GM21367 (cell line): Measurements from ENCODE around the gene KCTD5.
"Not testable (repeated sequence)": the region's sequence is repeated elsewhere in the genome, so short reads cannot be mapped to it uniquely, and the experiment has no call there.

Experiments used
- ATAC-seq: cut with Tn5 transposase; IDR thresholded peaks from one replicate; pipeline ENCODE4 v1.9.1; 2021; ENCODE audit not compliant: unreplicated experiment

KCTD5 gene

DNA sequence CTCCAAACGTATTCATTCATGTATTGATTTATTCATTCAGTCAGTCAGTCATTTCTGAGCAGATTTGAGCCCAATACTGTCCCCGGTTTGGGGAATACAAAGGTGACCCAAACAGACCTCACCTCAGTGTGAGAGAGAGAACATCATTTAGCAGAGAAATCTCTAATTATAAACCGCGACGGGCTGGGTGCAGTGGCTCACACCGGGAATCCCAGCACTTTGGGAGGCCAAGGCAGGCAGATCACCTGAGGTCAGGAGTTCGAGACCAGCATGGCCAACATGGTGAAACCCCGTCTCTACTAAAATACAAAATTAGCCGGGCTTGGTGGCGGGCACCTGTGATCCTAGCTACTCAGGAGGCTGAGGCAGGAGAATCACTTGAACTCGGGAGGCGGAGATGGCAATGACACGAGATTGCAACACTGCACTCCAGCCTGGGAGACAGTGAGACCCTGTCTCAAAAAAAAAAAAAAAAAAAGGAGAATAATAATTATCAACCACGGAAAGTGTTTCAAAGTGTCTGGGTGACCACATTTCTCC lies 39.4 kb downstream of the KCTD5 start:
- not testable (repeated sequence) for ATAC-seq

DNA sequence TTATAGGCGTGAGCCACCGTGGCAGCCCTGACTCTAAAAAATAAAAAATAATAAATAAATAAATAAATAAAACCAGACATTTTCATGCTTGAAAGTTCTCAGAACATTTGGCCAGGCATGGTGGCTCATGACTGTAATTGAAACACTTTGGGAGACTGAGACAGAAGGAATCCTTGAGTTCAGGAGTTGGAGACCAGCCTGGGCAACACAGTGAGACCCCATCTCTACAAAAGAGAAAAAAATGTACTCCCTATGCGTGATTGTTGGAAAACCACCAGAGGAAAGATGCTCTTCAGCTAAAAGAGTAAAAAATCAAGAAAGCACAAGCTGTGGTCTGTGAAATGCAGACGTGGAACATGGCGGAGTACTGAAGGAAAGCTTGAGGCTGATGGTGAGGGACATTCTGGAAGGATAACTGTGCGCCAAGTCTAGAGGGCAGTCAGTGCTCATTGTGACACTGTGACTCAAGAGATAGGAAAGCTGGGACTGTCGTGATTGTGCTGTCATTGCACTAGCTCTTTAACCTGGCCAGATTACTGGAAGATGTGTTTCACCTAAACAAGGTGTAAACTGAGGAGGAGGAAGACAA lies 41.9 kb downstream of the KCTD5 start:
- no peak for ATAC-seq

DNA sequence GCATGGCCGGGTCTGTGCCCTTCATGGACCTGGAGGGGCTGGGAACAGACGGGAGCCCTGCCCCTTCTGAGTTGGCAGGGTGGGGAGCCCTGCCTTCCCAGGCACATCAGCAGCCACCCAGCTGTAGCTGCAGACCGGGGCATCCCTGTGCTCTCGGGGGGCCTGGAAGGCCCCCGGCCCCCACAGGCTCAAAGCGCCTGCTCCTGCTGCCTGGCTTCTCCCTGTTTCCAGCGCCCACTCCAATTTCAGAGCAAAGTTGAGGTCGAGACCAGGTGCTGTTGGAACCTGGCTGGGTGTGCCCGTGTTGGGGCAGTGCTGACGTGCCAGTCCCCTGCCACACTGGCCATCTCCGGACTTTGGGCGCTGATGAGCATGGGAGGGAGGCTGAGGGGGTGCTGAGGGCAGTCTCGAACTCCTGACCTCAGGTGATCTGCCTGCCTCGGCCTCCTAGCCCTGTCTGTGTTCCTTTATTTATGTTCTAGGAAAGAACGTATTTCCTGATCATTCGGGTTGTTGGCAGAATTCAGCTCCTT lies 42.6 kb downstream of the KCTD5 start:
- ATAC-seq: no peak

DNA sequence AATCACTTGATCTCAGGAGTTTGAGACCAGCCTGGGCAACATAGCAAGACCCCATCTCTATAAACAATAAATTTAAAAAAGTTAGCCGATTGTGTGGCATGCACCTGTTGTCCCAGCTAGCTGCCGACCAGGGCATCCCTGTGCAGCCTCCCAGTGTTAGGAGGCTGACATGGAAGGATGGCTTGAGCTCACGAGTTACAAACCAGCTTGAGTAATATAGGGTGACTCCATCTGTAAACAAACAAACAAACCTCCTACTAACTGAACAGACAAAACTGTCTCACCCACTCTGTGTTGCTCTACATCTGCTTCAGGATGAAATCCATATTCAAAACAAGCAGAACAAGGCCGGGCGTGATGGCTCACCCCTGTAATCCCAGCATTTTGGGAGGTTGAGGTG lies 44.6 kb downstream of the KCTD5 start:
- ATAC-seq: no peak

DNA sequence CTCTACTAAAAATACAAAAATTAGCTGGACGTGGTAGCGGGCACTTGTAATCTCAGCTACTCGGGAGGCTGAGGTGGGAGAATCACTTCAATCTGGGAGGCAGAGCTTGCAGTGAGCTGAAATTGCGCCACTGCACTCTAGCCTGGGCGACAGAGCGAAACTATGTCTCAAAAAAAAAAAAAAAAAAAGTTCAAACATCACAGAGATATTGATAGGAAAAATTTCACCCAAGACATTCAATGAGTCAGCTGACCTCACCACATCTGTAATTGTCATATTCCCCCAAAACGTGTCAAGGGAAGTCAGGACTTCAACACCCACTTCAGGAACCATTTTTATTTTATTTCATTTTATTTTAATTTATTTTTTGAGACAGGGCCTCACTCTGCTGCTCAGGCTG lies 45.7 kb downstream of the KCTD5 start:
- no peak for ATAC-seq

DNA sequence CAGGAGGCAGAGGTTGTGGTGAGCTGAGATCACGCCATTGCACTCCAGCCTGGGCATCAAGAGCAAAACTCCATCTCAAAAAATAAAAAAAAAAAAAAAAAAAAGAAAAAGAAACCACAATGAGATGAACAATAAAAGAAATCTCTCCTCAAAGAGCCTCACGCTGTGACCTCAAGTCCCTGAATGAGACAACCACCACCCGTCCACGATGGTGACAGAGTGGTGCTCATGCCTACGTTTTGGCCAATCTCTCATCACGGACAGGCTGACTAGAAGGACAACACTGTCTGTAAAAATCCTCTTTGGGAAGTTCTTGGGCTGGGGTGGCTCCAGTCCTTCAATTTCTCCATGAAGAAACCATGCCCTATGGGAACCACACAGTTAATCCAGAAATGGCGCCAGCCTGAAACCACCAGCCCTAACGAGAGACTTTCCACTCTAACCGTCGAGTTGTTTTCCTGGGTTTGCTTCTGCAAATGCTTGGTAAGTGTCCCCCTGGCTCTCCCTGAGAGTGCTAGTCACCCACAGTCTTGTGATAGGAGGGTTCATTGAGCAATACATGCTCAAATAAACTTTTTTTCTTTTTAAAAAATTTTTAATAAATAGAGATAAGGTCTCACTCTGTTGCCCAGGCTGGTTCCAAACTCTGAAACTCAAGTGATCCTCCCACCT lies 52.7 kb downstream of the KCTD5 start:
- ATAC-seq: no peak

DNA sequence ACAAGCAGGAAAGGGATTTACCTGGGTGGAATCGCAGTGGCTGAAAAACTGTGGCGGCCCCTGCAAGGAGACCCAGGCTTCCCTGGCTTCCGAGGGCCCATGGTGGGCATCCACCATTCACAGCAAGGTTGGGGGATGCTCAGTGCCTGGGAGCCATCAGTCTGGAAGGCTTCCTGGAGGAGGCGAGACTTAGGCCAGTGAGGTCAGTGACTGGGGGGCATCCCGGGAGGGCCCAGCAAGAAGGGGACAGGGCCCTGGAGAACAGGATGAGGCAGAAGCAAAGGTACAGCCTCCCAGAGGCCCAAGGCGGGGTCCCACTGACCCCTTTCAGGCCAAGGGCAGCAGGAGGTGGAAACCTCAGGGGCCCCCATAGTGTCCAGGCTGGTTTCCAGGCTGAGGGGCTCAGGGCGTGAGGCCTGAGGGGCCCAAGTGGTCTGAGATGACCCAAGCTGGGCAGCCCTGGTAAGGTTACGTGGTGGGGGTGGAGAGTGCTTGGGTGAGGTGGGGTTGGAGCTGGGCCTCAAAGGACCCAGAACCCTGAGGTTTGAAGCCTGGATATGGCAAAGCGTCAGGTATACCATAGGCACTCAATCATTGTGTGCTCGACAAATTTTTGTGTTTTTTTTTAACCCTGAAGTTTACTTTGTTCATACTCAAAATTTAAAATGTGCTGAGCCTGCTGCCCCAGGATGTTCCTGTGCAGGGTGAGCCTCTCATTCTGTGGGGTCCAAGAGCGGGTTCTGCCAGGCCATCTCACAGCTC lies 54.3 kb downstream of the KCTD5 start:
- no peak for ATAC-seq

DNA sequence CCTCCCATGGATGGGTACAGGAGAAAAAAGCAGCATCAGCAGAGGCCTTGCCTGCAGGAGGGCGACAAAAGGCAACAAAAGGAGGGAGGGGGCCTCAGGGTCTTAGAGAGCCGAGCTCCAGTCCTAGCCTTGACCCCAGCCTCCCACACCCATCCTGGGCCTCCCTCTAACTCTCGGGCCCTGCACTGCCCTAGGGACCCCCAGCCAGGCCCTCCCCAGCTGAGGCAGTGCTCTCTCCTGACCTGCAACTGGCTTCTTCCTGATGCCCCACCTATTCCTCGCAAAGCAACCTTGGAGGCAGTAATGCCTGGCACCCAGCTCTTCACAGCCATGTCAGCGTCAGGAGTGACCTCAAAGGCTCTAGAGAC lies 54.9 kb downstream of the KCTD5 start:
- ATAC-seq: no peak

DNA sequence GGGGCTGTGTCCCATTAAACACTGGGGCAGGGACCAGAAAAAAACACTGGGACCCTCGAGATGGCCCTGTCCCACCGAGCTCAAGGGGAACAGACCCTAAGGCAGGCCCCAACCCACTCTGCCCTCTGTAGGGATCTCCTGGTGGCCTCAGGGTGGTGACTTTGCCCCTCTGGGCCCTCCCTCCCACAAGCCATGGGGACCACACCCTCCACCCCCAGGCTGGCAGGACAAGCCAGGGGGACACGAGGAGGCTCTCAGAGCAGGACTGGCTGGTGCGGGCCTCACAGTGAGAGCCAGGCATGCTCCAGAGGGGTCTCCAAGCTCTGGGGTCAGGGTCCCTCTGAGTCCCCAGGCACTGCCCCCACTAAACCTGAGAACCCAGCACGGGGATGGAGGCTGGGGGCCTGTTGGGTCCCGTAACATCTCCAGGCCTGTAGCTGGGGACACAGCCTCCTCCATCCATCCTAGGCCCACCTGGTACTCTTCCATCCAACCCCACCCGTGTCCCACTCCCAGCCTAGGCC lies 55.6 kb downstream of the KCTD5 start:
- no peak for ATAC-seq

DNA sequence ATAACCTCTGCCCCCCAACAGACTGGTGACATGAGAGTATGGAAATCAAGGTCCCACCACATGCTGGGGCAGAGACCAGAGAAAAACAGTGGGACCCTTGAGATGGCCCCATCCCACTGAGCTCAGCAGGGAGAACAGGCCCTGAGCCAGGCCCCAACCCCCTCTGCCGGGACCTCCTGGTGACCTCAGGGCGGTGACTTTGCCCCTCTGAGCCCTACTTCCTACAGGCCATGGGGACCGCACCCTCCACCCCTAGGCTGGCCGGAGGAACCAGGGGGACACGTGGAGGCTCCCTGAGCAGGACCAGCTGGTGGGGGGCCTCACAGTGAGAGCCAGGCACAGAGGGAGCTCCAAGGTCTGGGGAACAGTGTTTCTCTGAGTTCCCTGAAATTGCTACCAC lies 56.3 kb downstream of the KCTD5 start:
- ATAC-seq: no peak

DNA sequence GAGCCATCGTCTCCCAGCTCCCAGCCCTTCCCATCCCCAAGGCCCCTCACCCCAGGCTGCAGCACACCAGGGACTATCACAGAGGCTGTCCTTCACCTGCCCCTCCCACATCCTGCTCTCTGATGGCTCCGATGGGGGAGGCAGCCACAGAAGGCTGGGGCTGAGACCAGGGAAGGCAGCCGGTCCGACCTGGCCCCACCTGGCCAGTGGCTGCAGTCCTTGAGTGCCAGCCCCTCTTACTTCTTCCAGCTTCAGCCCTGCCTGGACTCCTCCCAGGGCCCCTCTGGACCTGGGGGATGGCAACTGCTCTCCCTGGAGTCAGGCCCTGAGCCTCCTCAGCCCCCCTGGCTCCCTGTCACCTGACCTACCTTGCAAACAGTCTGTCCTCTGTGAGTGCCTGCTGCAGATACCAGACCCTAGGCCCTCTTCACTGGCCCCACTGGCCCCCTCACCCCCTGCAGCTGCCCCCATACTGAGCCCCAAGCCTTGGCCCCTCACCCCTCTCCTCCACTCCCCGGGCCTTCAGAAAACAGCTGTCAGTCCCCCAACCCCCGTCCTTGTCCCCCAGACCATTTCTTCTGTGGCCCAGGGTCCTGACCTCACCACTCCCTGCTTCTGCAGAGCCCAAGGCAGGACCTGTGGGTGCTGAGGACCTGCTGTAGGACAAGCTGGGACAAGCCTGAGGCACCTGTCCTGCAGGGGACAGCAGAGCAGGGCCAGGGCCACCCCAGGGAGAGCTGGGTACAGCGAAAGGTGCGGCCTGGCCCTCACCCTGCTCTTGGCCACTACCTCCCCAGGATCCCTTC lies 57.5 kb downstream of the KCTD5 start:
- no peak for ATAC-seq

DNA sequence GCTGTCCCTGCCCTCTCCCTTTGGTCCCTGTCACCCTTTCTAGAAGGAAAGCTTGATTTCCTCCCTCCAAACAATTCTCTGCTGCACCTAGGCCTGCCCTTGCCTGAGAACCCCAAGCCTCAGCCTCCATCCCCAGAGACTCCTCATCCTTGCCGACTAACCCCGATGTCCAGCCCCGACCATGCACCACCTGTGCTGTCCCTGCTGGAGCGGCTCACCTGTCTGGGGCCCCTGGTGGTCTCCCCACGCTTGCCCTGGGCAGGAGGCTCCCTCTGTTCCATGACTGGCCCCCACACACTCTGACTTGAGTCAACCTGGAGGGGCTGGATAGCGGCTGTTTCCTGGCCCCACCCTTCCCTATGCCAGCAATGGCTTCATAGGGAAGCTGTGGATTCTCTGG lies 58.2 kb downstream of the KCTD5 start:
- no peak for ATAC-seq

DNA sequence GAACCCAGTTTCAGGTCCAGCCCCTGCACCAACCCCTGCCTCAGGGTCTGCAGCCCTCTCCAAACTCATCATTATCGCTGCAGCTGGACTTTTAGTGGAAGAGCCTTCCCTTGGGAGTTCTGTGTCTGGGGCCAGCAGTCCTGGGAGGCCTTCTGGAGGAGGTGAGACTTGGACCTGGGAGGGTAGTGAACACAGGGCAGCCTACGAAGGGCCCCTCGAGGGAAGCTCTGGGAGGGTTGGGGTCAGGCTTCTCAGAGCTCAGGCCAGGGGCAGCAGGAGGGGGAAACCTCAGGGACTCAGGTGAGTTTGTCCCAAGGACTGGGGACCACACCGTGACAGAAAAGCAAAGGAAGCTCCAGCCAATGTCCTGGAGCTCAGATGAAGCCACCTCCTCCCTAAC lies 58.8 kb downstream of the KCTD5 start:
- no peak for ATAC-seq

DNA sequence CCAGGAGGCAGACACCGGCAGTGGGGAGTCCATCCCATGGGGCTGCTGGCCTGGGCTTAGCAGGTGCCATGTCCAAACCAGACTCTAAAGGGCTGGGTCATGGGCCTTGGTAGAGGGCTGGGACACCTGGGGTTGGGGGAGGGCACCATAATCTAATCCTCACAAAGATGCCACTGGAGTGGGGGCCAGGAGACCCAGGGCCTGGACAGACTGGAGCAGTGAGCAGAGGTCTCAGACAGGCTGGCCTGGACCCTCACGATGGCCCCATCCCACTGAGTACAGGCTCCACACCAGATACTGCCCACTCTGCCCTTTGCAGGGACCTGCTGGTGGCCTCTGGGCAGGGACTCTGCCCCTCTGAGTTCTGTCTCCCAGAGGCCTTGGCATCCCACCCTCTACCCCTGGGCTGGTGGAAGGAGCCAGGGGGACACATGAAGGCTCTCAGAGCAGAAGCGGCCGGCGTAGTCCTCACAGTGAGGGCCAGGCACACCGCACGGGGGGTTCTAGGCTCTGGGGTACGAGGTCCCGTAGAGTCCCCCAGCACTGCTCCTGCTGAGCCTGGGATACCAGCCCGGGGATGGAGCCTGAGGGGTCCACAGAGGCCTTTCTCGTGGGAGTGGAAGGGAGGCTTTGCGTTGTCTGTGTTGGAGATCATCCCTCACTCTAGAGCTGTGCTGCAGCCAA lies 60.1 kb downstream of the KCTD5 start:
- ATAC-seq: no peak

DNA sequence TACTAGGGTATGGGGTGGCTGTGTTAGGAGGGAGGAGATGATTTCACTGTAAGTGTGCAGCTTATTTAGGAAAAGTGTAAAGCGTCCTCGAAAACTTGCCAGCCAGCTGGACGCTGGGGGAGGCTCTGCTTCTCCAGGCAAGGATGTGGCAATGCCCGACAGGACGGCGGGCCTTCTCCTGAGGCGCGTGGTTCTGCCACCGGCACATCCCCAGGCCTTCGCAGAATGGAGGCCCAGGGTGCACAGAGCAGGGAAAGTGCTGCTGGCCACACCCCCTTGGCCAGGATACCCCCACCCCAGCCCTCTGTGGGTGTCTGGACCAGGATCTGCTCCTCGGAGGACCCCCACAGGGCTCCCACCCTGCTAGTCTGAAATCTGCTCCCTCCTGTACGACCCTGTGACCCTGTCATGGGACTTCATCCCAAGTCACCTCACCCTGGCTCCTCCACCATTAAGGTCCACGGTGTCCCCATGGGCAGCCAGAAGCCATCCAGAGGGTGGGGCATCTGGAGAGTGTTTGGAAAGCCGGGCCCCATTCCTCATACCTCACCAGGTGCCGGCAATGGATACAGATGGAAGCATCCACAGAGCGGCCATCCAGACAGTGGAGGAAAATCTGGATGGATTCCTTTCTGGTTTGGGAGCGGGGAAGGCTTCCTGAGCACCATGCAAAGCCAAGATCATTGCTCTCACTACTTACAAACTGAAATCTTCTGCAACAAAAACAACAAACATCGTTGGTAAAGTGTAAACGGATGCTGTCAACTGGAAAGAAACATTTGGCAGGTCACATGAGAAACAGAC lies 60.9 kb downstream of the KCTD5 start:
- ATAC-seq: no peak

DNA sequence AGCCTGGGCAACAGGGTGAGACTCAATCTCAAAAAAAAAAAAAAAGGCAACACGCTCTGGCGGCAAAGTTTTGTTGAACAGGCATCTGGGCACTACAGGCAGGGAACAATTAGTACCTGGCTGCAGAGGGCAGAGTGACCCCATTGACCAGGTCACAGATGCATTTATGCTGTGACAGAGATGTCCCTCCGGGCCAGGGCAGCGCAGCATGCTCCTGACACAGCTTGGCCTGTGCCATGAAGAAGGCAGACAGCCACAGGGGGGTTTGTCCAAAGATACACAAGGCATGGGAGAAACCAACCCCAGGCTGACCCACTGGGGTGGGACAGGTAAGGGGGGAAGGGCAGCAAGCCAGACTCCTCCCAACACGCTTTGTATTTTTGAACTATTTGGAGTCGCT lies 62.4 kb downstream of the KCTD5 start:
- no peak for ATAC-seq

DNA sequence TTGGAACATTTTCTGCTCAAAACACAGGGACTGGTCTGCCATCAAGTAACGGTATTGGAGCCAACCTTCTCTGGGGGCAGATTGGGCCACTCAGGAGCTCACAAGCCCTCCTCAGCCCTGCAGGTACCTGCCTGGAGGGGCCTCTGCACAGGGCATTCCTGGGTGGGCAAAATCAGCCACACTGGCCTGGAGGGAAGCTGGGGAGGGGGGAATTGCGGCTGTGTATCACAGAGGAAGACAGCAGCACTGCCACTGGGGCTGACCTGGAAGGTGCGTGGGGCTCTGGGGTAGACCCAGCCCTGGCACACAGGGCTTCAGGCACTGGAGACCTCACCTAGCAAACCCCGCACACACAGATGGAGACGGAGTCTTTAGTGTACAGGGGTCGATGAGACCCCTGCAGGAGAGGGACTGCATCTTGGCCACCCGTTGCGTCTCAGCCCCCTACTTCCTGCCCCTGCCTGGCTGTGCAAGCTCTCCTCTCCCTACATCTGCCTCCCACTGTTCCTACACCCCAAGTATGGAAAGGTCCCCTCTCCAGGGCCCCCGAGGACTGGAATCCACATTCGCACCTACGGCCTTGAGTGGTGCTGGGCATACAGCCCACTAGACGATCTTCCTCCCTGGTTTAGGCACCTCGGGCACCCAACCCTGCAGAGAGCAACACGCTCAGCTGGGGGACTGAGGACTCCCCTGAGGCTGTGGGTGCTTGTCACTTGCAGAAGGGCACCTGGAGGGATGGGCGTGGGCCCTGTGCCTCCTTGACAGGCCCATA lies 63.0 kb downstream of the KCTD5 start:
- ATAC-seq: no peak

DNA sequence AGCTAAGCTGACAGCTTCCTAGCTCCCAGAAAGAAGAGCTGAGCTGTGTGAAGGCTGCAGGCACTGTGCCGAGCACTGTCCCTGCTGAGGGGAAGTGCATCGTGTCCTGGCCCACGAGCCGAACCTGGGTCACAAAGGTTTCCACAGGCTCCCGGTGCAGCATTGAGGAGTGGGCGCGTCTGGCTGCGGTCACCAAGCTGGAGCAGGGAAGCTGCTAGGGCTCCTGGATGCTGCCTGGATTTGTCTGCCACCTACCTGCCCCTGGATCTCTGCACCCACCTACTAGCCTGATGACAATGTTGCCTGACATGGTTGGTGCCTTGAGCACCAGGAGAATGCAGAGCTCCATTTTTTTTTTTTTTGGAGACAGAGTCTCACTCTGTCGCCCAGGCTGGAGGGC lies 63.6 kb downstream of the KCTD5 start:
- ATAC-seq: no peak
